NCI-H526 treated with DMSO at 0.1 percent for 48 hours (cell line): ENCODE results near the gene ALDOA.

Experiments
- DNase-seq: peaks from one replicate; lab custom pipeline; 2025; lab: John Stamatoyannopoulos, UW

The ALDOA gene

GRCh38 chr16:30041841-30042240, 23.7 kb upstream of the ALDOA start:
- no peak for DNase-seq

GRCh38 chr16:30046178-30046577, 19.4 kb upstream of the ALDOA start:
- no peak for DNase-seq

- no peak for DNase-seq
These were observed 19.0 kb upstream of the ALDOA start for GRCh38 chr16:30046588-30046987.

- no peak for DNase-seq
These were observed 15.7 kb upstream of the ALDOA start for GRCh38 chr16:30049871-30050270.

GRCh38 chr16:30051518-30051917, 14.0 kb upstream of the ALDOA start:
- DNase-seq, result no peak

GRCh38 chr16:30052671-30053372, 12.7 kb upstream of the ALDOA start:
- peak; percentile 83 for DNase-seq

GRCh38 chr16:30053376-30054015, 12.1 kb upstream of the ALDOA start:
- DNase-seq, result no peak

- no peak for DNase-seq
These were observed 11.1 kb upstream of the ALDOA start for GRCh38 chr16:30054451-30054850.

- peak; percentile 19 for DNase-seq
These were observed 10.5 kb upstream of the ALDOA start for GRCh38 chr16:30054959-30055553.

GRCh38 chr16:30060346-30060745, 5.2 kb upstream of the ALDOA start:
- no peak for DNase-seq

GRCh38 chr16:30060836-30061554, 4.6 kb upstream of the ALDOA start:
- no peak for DNase-seq

- no peak for DNase-seq
These were observed 2.2 kb upstream of the ALDOA start for GRCh38 chr16:30063278-30063892.

GRCh38 chr16:30063893-30064728, 1.4 kb upstream of the ALDOA start:
- DNase-seq, result peak; percentile 42

GRCh38 chr16:30064729-30065101, 845 bp upstream of the ALDOA start:
- no peak for DNase-seq

GRCh38 chr16:30065943-30066760, 592 bp downstream of the ALDOA start:
- no peak for DNase-seq

GRCh38 chr16:30066761-30067583, 1.4 kb downstream of the ALDOA start:
- no peak for DNase-seq

- DNase-seq, result no peak
These were observed 2.0 kb downstream of the ALDOA start for GRCh38 chr16:30067584-30067916.

- no peak for DNase-seq
These were observed 2.8 kb downstream of the ALDOA start for GRCh38 chr16:30068333-30068732.

- DNase-seq, result peak; percentile 17
These were observed 3.4 kb downstream of the ALDOA start for GRCh38 chr16:30068750-30069610.
